Measurements from ENCODE around the gene CAPS.

DNA sequence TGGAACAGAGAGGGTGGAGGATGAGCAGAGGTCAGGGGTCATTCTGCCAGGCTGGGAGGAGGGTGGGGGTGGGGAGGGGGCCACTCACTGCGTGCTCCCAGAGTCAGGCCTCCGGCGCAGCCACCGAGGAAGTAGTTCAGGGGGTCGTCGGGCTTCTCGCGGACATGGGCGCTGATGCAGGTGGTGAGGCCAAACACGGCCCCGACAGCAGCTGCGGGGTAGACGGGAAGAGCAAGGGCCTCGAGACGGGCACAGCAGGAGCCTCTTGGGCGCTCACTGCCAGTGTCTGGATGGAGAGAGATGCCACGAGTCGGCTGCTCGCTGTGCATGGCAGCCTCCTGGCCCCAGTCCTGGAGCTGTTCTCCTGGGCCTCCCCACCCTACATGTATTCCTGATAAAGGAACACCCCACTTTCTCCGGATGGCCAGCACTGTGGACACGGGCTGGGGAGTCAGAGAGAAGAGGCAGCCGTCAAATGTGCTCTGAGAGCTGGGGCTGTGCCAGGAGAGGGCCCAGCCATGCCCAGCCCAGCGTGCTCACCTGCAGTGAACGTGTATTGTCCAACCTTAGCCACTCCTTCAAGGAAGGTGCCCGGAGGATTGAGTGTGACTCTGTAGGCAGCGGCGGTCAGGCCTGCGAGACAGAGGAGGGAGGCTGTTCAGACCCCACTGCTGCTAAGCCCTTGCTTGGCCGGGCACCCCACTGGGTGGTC, 17.5 kb upstream of the CAPS start:
- TF ChIP-seq ZFP3 (CRISPR knock-in tag; IDR thresholded peaks at IDR 0.05) = no peak
- TF ChIP-seq, protein P1, sequence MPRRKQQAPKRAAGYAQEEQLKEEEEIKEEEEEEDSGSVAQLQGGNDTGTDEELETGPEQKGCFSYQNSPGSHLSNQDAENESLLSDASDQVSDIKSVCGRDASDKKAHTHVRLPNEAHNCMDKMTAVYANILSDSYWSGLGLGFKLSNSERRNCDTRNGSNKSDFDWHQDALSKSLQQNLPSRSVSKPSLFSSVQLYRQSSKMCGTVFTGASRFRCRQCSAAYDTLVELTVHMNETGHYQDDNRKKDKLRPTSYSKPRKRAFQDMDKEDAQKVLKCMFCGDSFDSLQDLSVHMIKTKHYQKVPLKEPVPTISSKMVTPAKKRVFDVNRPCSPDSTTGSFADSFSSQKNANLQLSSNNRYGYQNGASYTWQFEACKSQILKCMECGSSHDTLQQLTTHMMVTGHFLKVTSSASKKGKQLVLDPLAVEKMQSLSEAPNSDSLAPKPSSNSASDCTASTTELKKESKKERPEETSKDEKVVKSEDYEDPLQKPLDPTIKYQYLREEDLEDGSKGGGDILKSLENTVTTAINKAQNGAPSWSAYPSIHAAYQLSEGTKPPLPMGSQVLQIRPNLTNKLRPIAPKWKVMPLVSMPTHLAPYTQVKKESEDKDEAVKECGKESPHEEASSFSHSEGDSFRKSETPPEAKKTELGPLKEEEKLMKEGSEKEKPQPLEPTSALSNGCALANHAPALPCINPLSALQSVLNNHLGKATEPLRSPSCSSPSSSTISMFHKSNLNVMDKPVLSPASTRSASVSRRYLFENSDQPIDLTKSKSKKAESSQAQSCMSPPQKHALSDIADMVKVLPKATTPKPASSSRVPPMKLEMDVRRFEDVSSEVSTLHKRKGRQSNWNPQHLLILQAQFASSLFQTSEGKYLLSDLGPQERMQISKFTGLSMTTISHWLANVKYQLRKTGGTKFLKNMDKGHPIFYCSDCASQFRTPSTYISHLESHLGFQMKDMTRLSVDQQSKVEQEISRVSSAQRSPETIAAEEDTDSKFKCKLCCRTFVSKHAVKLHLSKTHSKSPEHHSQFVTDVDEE (CRISPR knock-in tag; IDR thresholded peaks at IDR 0.05) = no peak
- TF ChIP-seq ZC3H10 (CRISPR knock-in tag; IDR thresholded peaks at IDR 0.05) = no peak
- no peak for TF ChIP-seq ARNTL (CRISPR knock-in tag; IDR thresholded peaks at IDR 0.05; ENCODE audit: borderline replicate concordance, low read depth)
- no peak for TF ChIP-seq TOX (CRISPR knock-in tag; IDR thresholded peaks at IDR 0.05; ENCODE audit: borderline replicate concordance)
- TF ChIP-seq ISL1 (CRISPR knock-in tag; IDR thresholded peaks at IDR 0.05) = no peak
- no peak for TF ChIP-seq RARB (CRISPR knock-in tag; IDR thresholded peaks at IDR 0.05)
- no peak for TF ChIP-seq PPARA (CRISPR knock-in tag; IDR thresholded peaks at IDR 0.05; ENCODE audit: borderline replicate concordance)
- TF ChIP-seq, protein P2, sequence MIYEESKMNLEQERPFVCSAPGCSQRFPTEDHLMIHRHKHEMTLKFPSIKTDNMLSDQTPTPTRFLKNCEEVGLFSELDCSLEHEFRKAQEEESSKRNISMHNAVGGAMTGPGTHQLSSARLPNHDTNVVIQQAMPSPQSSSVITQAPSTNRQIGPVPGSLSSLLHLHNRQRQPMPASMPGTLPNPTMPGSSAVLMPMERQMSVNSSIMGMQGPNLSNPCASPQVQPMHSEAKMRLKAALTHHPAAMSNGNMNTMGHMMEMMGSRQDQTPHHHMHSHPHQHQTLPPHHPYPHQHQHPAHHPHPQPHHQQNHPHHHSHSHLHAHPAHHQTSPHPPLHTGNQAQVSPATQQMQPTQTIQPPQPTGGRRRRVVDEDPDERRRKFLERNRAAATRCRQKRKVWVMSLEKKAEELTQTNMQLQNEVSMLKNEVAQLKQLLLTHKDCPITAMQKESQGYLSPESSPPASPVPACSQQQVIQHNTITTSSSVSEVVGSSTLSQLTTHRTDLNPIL (CRISPR knock-in tag; IDR thresholded peaks at IDR 0.05; ENCODE audit: low read depth) = no peak
- TF ChIP-seq, protein P3, sequence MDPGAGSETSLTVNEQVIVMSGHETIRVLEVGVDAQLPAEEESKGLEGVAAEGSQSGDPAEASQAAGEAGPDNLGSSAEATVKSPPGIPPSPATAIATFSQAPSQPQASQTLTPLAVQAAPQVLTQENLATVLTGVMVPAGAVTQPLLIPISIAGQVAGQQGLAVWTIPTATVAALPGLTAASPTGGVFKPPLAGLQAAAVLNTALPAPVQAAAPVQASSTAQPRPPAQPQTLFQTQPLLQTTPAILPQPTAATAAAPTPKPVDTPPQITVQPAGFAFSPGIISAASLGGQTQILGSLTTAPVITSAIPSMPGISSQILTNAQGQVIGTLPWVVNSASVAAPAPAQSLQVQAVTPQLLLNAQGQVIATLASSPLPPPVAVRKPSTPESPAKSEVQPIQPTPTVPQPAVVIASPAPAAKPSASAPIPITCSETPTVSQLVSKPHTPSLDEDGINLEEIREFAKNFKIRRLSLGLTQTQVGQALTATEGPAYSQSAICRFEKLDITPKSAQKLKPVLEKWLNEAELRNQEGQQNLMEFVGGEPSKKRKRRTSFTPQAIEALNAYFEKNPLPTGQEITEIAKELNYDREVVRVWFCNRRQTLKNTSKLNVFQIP (CRISPR knock-in tag; IDR thresholded peaks at IDR 0.05; ENCODE audit: borderline replicate concordance, low read depth) = no peak
- TF ChIP-seq, protein P4, sequence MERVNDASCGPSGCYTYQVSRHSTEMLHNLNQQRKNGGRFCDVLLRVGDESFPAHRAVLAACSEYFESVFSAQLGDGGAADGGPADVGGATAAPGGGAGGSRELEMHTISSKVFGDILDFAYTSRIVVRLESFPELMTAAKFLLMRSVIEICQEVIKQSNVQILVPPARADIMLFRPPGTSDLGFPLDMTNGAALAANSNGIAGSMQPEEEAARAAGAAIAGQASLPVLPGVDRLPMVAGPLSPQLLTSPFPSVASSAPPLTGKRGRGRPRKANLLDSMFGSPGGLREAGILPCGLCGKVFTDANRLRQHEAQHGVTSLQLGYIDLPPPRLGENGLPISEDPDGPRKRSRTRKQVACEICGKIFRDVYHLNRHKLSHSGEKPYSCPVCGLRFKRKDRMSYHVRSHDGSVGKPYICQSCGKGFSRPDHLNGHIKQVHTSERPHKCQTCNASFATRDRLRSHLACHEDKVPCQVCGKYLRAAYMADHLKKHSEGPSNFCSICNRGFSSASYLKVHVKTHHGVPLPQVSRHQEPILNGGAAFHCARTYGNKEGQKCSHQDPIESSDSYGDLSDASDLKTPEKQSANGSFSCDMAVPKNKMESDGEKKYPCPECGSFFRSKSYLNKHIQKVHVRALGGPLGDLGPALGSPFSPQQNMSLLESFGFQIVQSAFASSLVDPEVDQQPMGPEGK (CRISPR knock-in tag; IDR thresholded peaks at IDR 0.05; ENCODE audit: borderline replicate concordance) = no peak
- TF ChIP-seq ZFP30 (CRISPR knock-in tag; IDR thresholded peaks at IDR 0.05) = no peak
